B cell (primary cell): ENCODE measurements around the gene SLC25A10.

Experiments
- CTCF ChIP-seq: fragments of 200-600 bp; IDR thresholded peaks from one replicate; pipeline ENCODE4 v1.8.0; 2022; ENCODE audit warnings: antibody characterized with exemption, mild to moderate bottlenecking
- EZH2 ChIP-seq: IDR thresholded peaks from 2 replicates; pipeline ENCODE4 v1.6.1; 2012; ENCODE audit warnings: borderline replicate concordance, low read depth, mild to moderate bottlenecking, moderate library complexity, low read length; ENCODE audit not compliant: insufficient read depth, poor library complexity, severe bottlenecking

DNA sequence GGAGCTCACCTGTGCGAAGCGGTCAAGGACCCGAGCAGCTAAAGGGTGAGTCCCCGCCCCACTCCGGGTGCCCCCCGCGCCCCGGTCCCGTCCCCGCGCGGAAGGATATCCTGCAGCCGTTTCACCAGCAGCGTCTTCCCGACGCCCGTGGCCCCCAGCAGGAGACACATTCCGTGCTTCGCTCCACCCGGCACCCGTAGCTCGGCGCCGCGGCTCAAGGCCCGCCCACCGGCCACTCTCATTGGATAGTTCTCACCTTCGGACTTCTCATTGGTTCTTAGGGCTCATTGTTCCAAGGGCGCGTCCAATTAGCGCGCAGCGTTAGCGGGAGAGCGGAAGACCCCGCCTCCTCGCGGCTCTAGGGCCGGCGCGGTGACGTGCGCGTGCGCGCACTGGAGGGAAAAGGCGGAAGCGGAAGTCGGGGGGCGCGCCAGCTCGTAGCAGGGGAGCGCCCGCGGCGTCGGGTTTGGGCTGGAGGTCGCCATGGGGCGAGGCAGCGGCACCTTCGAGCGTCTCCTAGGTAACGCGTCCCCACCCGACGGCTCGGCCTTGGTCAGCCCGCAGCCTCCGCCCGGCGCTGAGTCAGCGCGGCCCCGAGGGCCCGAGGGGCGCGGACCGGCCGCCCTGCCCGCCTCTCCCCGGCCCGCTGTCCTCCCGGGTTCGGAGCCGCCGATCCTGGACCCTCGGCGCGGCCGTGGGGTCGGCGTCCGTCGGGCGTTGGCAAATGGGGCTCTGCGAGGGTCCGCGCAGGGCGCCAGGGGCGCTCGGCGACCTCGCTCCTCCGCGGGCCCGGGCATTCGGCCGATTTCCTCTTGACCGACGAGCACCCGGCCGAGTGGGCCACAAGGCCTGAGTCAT, 28.3 kb upstream of the SLC25A10 start, which contains the start of the genes ARL16 and HGS:
- TF ChIP-seq CTCF (no peak), EZH2 (no peak)
